SIG-M5 treated with dmso at 0.1 percent for 504 hours (cell line): ENCODE data around the gene NHEJ1.

Source experiments
- DNase-seq: peaks from one replicate; lab custom pipeline; 2025; ENCODE audit not compliant: unreplicated experiment; lab: John Stamatoyannopoulos, UW

The NHEJ1 gene

GRCh38 chr2:219167997-219168396 is 7.4 kb upstream of the NHEJ1 start:
- no peak for DNase-seq

GRCh38 chr2:219165058-219165911 is 4.7 kb upstream of the NHEJ1 start:
- no peak for DNase-seq

- no peak for DNase-seq
Measured at GRCh38 chr2:219163156-219163555, 2.5 kb upstream of the NHEJ1 start.

- DNase-seq = no peak
Measured at GRCh38 chr2:219161097-219161496, 482 bp upstream of the NHEJ1 start.

- DNase-seq = no peak
Measured at GRCh38 chr2:219159771-219160185, 837 bp downstream of the NHEJ1 start.

GRCh38 chr2:219158586-219158985 is 2.0 kb downstream of the NHEJ1 start:
- no peak for DNase-seq

GRCh38 chr2:219158025-219158424 is 2.6 kb downstream of the NHEJ1 start:
- no peak for DNase-seq

DNA sequence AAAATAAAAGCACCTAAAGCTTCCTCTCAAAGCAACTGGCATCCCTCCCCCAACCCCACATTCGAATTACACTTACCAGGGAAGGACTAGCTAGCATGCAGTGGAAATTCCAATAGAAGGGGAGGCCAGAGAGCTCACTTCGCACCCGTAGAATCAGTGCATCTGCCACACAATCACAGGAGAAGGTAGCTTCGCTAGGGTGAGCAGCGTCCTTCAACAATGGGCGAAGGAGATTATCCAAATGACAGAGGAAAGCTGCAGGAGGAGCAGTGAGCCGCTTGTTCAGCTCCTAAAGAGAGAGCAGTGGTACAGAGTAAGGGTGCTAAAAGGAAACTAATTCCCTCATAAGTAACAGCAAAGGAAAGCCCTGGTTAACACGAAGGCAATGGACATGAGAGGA is 3.2 kb downstream of the NHEJ1 start:
- no peak for DNase-seq

DNA sequence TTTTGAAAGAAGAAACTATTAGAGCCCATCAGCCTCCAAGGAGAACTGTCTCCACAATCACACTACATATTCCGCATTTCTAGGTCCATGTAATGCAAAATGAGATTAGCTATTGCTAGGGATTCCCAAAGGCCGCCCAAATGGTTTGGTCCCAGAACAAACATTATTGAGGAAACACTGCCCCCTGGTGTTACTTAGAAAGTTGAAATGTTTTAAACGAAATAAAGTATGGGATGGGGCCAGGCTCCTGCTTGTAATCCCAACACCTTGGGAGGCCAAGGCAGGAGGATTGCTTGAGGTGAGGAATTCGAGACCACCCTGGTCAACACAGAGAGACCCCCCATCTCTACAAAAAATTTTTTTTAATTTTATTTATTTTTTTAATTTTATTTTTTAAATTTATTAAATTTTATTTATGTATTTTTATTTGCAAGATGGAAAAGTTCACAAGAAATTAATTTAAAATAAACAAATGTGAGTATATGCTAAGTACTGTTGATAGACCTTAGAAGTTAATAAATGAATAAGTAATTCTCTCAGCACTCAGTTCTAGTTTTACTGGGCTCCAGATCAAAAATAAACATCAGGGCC is 5.5 kb downstream of the NHEJ1 start:
- peak; percentile 82 for DNase-seq

GRCh38 chr2:219149667-219150066 is 10.9 kb downstream of the NHEJ1 start:
- DNase-seq = no peak

DNA sequence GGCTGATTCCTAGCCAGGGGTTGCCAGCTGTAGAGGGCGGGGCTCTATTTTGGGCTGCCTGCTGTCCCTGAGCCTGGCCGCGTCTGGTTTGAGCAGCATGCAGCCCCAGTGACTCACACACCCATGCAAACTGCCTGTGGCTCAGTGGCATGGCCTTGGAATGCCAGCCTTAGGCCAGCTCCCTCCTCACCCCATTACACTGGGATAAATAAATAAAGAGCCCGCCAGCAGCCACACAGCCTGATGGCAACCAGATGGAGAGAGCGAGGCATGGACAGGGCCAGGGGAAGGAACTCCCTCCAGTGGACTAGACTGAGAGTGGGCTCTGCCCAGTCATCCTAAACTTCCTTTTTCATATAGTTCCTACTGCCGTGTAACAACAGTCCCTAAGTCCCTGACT is 18.3 kb downstream of the NHEJ1 start:
- DNase-seq = peak; percentile 46

DNA sequence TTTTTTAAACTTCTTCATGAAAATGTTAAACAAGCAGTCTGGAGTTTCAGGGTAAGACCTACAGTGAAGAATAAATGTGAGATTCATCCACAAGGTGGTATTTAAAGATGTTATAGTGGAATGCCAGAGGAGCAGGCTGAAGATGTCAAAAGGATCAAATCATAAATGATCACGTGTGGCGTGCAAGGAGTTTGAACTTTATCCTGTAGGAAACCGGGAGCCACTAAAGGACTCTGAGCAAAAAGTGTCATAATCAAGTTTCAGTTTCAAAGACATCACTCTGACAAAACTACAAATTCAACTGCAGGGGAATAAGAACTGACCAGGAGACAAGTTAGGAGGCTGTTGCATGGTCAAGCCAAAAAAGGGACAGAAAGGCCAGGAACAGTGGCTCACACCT is 19.9 kb downstream of the NHEJ1 start:
- DNase-seq = no peak

DNA sequence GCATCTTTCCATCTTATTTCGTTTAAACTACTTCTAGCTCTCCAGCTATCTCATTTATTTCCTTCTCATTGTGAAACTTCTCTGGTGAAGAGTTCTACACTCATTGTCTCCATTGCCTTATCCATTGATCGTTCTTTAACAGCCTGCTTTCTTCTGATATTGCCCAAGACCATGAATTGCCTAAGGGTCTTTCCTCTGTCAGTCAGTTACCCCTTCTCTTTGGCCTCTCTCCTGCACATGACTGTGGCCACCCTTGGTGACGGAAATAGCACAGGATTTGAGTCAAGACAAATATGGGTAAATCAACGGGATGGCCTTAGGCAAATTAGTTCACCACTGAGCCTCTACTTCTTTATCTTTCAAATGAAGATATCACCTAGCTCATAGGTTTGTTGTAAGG is 26.6 kb downstream of the NHEJ1 start:
- DNase-seq = peak; percentile 98

GRCh38 chr2:219131744-219132143 is 28.9 kb downstream of the NHEJ1 start:
- DNase-seq = no peak

DNA sequence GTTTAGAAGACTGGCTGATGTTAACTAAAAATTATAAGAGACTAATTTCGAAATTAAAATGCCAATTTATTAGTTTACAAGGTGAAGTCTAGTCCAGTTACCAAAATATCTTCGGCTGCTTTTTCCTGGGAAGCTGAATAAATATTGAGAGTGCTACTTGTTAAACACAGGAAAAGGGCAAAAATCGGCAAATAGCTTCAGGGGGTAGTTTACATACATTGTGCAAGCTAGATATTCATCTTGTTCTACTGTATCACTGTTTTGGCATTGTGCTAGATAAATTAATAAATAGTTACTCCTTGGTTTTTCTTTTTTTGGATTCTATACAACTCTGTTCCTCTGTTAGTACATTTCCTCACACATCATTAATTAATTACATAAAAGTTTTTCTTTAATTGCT is 29.3 kb downstream of the NHEJ1 start:
- no peak for DNase-seq

DNA sequence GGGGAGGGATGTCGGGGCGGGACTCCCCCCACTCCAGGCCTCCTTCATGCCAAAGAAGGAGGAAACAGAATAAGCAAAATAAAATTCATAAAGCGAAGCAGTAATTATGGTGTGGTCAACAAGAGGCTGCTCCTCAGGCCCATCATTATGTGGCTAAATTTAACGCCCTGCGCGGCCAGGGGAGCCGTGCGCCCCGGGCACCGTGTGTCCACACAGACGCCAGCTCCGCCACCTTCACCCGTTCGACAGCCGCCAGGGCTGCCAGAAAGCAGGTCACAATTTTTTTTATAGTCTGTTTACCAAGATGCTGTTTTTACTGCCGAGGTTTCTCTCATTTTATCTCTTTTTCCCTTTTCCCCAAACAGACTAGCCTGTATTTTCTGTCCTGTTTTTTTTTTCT is 31.0 kb downstream of the NHEJ1 start:
- no peak for DNase-seq

- DNase-seq = no peak
Measured at GRCh38 chr2:219128396-219128795, 32.2 kb downstream of the NHEJ1 start.

DNA sequence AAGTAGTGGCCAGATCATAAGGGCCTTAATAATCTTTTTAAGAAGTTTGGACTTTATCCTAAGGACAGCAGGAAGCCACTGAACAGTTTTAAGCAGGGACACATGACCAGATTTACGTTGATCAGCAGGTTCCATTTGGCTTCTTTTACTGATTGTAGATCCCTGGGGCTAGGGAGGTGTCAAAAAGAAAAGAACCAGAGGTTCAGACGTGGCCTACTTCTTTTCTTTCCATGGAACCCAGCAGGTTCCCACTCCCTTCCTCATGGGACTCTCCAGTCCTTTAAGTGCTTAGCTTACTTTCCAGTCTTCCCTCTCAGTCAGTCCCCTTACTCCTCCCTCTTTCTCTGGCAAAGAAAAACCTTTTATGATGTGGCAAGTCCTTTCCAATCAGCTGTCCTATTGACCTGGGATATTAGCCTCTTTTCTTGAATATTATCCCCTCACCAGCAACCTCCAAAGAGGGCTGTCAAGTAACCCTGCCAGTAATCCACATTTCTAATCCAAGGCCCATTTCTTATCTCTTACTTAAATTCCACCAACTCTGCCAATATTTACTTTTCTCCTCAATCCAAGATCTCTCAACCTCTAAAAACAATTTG is 33.5 kb downstream of the NHEJ1 start:
- no peak for DNase-seq

GRCh38 chr2:219126555-219126954 is 34.1 kb downstream of the NHEJ1 start:
- DNase-seq = peak; percentile 26

DNA sequence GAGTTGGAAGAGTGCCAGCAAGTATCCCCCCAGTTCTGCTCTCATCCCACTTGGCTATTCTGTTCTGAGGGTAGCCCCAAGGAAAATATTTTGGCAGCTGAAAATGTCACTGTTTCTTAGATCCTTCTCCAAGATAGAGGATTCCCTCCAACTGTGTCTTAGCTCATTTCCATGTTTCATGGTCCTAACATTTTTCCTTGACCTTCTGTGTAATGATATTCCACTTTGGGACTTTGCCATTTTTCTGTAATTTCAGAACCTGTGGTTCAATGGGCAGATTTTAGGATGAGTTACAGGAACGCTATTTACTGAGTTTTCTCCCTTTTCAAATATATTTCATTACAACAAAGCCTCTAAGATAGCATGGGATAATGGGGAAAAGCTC is 34.7 kb downstream of the NHEJ1 start:
- no peak for DNase-seq

GRCh38 chr2:219125225-219125885 is 35.3 kb downstream of the NHEJ1 start:
- peak; percentile 47 for DNase-seq
